Panc1 (cell line): ENCODE data around the gene KCNMB1. TPM values are rescaled to one million over a fixed set of nuclear protein-coding genes. Genes with fewer than 3 reads are reported as not detected.

Source experiments
- ATAC-seq: fragments of 200-7000 bp; cut with Tn5 transposase; 2 replicates; pipeline ENCODE4 v1.9.1; 2020; ENCODE audit warnings: mild to moderate bottlenecking, moderate library complexity
- BruUV-seq: library from RNA; stranded (reverse); fragments of 400-500 nt; replicated peaks from 2 replicates; lab custom pipeline; 2021; lab: Mats Ljungman, UMichigan
- CTCF ChIA-PET: fragments of 300-600 bp; sonication (Branson Sonifier 250); formaldehyde crosslinking; loops from one replicate; lab custom pipeline; 2022; ENCODE audit warnings: antibody characterized with exemption; lab: Charles Lee
- POLR2A ChIA-PET: fragments of 300-600 bp; sonication (Branson Sonifier 250); formaldehyde crosslinking; loops from one replicate; lab custom pipeline; 2022; ENCODE audit warnings: antibody characterized with exemption; lab: Charles Lee
- DNase-seq: peaks from one replicate; pipeline ENCODE4 v3.0.0-alpha.2; 2010; ENCODE audit warnings: low read depth, low spot score
- H3K27ac ChIP-seq: 2 replicates; pipeline ENCODE4 v1.5.1; 2011; ENCODE audit warnings: mild to moderate bottlenecking, low read length, inconsistent platforms
- H3K27me3 ChIP-seq: fragments of 200-500 bp; sonication (Bioruptor generic); 2 replicates; pipeline ENCODE4 v1.6.0; 2014; ENCODE audit warnings: low read length, inconsistent platforms; ENCODE audit not compliant: control insufficient read depth, insufficient read depth
- H3K36me3 ChIP-seq: fragments of 200-500 bp; sonication (Bioruptor generic); 2 replicates; pipeline ENCODE4 v1.5.1; 2014; ENCODE audit warnings: inconsistent platforms, mild to moderate bottlenecking, low read length, moderate library complexity; ENCODE audit not compliant: control insufficient read depth, insufficient read depth
- H3K4me1 ChIP-seq: 2 replicates; pipeline ENCODE4 v1.5.1; 2011; ENCODE audit warnings: inconsistent platforms, mild to moderate bottlenecking, low read length, moderate library complexity; ENCODE audit not compliant: control insufficient read depth, insufficient read depth
- H3K4me3 ChIP-seq, 2 experiments: 2 replicates each; pipeline ENCODE4 v1.5.1; 2011 to 2012; ENCODE audit warnings: low read depth in 2 of 2, low read length in 2 of 2, mild to moderate bottlenecking in 2 of 2, inconsistent platforms in 1 of 2, moderate library complexity in 1 of 2
- H3K9me3 ChIP-seq: fragments of 200-500 bp; sonication (Bioruptor generic); 2 replicates; pipeline ENCODE4 v1.5.1; 2014; ENCODE audit warnings: low read depth, mild to moderate bottlenecking, inconsistent platforms, low read length, moderate library complexity; ENCODE audit not compliant: control insufficient read depth, insufficient read depth
- POLR2AphosphoS5 ChIP-seq: IDR thresholded peaks from 2 replicates; pipeline ENCODE4 v1.6.1; 2012; ENCODE audit warnings: mild to moderate bottlenecking, low read depth, low read length, moderate library complexity
- SIN3A ChIP-seq: IDR thresholded peaks from 2 replicates; pipeline ENCODE4 v1.6.1; 2012; ENCODE audit warnings: low read depth, mild to moderate bottlenecking, low read length, moderate library complexity, borderline replicate concordance; ENCODE audit not compliant: insufficient read depth
- TCF7L2 ChIP-seq: IDR thresholded peaks from 2 replicates; pipeline ENCODE4 v1.6.1; 2011; ENCODE audit warnings: mild to moderate bottlenecking, low read depth, low read length, inconsistent platforms
- in situ Hi-C: cut with HindIII; loops from 2 replicates; pipeline ENCODE4 v1.10.0; 2016; ENCODE audit warnings: low sequenced_read_pairs, low pct_unique_long_range_greater_than_20kb
- intact Hi-C: fragments of 100-400 bp; cut with micrococcal nuclease; formaldehyde crosslinking; loops from one replicate; pipeline ENCODE4 v1.10.0; 2022; ENCODE audit not compliant: unreplicated experiment
- total RNA-seq: library from RNA; stranded (reverse); gene quantifications from one replicate; pipeline ENCODE4 v1.2.1, GENCODE V29; 2021; ENCODE audit not compliant: unreplicated experiment
- TF ChIP-seq, protein P1 (sequence below), 2 experiments: IDR thresholded peaks; 2 replicates each; pipeline ENCODE4 v1.6.1; 2011 to 2012; ENCODE audit warnings: low read depth in 2 of 2, control low read depth in 1 of 2, low read length in 1 of 2, mild to moderate bottlenecking in 1 of 2, moderate library complexity in 1 of 2; ENCODE audit not compliant: insufficient read depth in 1 of 2
- TF ChIP-seq, protein P2 (sequence below): fragments of 450-650 bp; IDR thresholded peaks from 2 replicates; pipeline ENCODE4 v1.5.1; 2017; ENCODE audit warnings: mild to moderate bottlenecking

KCNMB1 gene
- total RNA-seq, 1 experiment from 2014 or later, result not detected

DNA sequence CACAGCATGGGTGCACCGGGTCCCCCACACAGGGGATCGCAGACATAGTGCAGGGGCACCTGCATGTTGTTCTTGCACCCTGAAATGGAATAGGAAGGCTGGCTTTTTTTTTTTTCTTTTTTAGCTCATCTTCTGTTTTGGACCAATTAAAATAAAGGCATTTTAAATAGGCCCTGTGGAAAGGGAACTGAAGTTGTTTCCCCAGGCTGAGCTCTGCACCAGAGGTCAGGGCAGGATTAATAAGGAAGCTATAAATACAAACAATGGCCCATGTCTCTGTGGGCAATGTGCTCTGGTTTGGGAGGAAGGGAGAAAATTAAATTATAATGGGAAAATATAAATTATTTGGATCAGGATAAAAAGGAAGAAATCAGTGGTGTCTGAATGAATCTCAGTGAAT lies 21.2 kb upstream of the KCNMB1 start:
- intact Hi-C loops (no loop called here), in situ Hi-C loops (no loop called here)
- no peaks in the 10 kb centered on the region for H3K9me3 ChIP-seq
- no peak for TF ChIP-seq POLR2AphosphoS5
- TF ChIP-seq, protein P1, sequence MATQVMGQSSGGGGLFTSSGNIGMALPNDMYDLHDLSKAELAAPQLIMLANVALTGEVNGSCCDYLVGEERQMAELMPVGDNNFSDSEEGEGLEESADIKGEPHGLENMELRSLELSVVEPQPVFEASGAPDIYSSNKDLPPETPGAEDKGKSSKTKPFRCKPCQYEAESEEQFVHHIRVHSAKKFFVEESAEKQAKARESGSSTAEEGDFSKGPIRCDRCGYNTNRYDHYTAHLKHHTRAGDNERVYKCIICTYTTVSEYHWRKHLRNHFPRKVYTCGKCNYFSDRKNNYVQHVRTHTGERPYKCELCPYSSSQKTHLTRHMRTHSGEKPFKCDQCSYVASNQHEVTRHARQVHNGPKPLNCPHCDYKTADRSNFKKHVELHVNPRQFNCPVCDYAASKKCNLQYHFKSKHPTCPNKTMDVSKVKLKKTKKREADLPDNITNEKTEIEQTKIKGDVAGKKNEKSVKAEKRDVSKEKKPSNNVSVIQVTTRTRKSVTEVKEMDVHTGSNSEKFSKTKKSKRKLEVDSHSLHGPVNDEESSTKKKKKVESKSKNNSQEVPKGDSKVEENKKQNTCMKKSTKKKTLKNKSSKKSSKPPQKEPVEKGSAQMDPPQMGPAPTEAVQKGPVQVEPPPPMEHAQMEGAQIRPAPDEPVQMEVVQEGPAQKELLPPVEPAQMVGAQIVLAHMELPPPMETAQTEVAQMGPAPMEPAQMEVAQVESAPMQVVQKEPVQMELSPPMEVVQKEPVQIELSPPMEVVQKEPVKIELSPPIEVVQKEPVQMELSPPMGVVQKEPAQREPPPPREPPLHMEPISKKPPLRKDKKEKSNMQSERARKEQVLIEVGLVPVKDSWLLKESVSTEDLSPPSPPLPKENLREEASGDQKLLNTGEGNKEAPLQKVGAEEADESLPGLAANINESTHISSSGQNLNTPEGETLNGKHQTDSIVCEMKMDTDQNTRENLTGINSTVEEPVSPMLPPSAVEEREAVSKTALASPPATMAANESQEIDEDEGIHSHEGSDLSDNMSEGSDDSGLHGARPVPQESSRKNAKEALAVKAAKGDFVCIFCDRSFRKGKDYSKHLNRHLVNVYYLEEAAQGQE (IDR thresholded peaks at IDR 0.05; ENCODE audit: insufficient read depth in 1 of 2, low read depth in 2 of 2, low read length in 1 of 2), result no peak
- TF ChIP-seq SIN3A, result no peak
- TF ChIP-seq TCF7L2, result no peak
- BruUV-seq, result no TSS peak
- no peaks in the 10 kb centered on the region for H3K27me3 ChIP-seq
- ATAC-seq, result no peak
- H3K27ac ChIP-seq, result no peak overlapping the region
- H3K36me3 ChIP-seq, result no peaks in the 10 kb centered on the region
- ChIA-PET CTCF (interaction anchor here (0.6 to 0.7 kb wide), 2 partner anchors 51 to 215 kb away, joined by 3 to 5 read pairs; no protein-coding TSS in a partner anchor), POLR2A (no interaction called here)
- no peaks in the 10 kb centered on the region for H3K4me1 ChIP-seq
- H3K4me3 ChIP-seq, result no peak overlapping the region
- DNase-seq, result no peak

DNA sequence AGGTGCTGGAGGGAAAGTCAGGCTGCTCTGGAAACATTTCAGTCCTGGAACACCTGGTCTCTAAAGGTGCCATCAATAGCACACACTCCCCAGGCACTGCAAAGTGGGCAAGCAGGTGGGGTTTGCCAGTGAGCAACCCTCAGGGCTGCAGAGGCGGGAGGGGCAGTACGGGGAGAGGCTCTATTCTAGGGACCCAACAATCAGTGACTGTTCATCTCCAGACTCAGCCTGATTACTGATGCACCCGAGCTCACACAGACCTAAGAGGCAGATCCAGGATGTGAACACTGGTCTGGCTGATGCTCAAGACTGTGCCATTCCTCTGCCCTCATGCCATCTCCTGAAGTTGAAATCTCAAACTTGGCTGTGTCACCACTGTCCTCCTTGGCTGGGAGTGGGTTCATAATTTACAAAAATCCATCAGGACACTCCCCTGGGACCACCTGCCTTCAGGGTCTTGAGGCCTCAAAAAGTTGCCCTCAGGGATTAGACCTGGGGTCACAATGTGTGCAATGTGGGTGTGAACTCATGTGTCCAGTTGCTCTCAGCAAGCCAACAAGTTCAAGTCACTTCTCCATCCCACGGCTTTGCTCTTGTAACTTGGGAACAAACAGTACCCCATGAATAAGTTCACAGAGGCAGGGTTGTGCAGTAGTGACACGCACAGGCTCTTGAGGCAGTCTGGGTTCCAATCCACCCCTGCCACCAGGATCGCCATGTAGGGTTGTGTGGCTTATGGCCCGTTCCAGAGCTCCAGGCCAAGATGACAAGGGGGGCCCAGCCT lies 19.9 kb upstream of the KCNMB1 start:
- ATAC-seq (no peak), DNase-seq (no peak)
- in situ Hi-C loops (no loop called here), intact Hi-C loops (no loop called here)
- CTCF ChIA-PET, result interaction anchor here (1.2 kb wide), 1 partner anchor 10 kb away, joined by 4 read pairs; no protein-coding TSS in a partner anchor
- no peak overlapping the region for H3K27ac ChIP-seq
- no TSS peak for BruUV-seq
- POLR2A ChIA-PET, result no interaction called here
- H3K4me3 ChIP-seq, result no peak overlapping the region
- no peaks in the 10 kb centered on the region for H3K9me3 ChIP-seq
- H3K4me1 ChIP-seq, result no peaks in the 10 kb centered on the region
- H3K36me3 ChIP-seq, result no peaks in the 10 kb centered on the region
- H3K27me3 ChIP-seq, result no peaks in the 10 kb centered on the region
- no peak for TF ChIP-seq POLR2AphosphoS5
- TF ChIP-seq, protein P1 (IDR thresholded peaks at IDR 0.05; ENCODE audit: insufficient read depth in 1 of 2, low read depth in 2 of 2, low read length in 1 of 2), result no peak
- no peak for TF ChIP-seq SIN3A
- TF ChIP-seq, protein P2, sequence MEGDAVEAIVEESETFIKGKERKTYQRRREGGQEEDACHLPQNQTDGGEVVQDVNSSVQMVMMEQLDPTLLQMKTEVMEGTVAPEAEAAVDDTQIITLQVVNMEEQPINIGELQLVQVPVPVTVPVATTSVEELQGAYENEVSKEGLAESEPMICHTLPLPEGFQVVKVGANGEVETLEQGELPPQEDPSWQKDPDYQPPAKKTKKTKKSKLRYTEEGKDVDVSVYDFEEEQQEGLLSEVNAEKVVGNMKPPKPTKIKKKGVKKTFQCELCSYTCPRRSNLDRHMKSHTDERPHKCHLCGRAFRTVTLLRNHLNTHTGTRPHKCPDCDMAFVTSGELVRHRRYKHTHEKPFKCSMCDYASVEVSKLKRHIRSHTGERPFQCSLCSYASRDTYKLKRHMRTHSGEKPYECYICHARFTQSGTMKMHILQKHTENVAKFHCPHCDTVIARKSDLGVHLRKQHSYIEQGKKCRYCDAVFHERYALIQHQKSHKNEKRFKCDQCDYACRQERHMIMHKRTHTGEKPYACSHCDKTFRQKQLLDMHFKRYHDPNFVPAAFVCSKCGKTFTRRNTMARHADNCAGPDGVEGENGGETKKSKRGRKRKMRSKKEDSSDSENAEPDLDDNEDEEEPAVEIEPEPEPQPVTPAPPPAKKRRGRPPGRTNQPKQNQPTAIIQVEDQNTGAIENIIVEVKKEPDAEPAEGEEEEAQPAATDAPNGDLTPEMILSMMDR, result no peak
- no peak for TF ChIP-seq TCF7L2
